Anterior cingulate cortex (tissue), 58 donors: ENCODE measurements around the gene TEPSIN.

Source experiments
- DNase-seq, 58 donors: peaks; one replicate each; lab custom pipeline; 2025; lab: John Stamatoyannopoulos, UW

TEPSIN gene

DNA sequence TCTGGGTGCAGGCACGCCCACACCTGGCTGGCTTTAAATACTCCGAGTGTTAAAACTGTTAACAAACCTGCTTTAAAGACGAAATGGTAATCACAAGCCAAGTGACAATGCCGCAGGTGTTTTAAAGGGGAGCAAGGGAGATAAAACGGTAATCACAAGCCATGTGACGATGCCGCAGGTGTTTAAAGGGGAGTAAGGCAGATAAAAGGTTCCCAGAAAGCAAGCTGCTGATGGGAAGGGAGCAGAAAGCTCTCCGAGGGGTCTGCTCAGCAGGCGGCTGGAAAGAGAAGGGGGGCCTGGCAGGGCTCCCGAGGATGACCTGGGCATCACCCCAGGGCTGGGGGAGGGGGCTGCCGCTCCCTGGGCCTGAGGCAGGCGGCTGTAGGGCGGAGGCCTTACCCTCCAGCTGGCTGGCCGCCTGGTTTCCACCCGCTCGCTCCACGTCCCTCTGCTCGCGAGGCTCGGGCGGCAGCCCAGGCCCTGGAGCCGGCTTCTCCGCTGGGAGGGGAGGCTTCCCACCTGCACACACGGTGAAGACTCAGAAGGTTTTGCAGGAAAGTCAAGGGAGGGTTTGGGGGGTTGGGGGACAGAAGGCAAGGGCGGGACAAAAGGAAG is 12.3 kb upstream of the TEPSIN start:
- DNase-seq, result no peak

DNA sequence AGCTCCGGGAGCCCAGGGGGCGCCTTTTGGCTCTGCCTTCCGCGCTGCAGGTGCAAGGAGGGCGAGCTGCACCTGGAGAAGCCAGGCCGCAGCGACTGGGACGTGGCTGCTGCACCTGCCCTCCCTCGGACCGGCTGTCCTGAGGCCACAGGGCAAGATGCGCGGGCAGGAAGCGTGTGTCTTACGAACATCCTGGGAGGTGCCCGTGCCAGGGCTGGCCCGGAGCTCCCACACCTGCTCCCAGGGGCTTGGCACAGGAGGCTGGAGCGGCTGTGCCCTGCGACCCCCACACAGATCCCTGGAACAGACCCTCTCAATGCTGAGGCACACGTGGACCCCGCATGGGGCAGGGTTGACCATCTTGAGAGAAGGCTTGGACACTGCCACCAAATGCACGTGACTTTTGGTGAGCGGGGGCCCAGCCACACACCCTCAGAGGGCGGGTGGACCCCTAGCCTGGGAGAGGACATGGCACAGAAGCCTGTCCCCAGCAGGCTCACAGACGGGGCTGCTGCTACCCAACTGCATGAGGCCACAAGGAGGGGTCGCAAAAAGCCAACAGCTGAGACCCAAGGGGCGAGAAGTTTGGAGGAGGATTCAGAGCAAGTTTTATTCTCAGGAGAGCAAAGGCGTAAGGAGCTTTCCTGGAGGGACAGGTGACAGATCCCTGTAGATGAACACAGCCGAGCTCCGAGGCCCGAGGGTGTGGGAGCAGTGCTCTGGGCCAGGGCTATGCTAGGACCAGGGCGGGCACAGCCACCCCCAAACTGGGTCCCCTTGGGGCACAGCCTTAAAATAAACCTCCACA is 11.6 kb upstream of the TEPSIN start:
- DNase-seq, result no peak

- DNase-seq, result no peak
Measured at GRCh38 chr17:81249223-81250040, 10.6 kb upstream of the TEPSIN start.

DNA sequence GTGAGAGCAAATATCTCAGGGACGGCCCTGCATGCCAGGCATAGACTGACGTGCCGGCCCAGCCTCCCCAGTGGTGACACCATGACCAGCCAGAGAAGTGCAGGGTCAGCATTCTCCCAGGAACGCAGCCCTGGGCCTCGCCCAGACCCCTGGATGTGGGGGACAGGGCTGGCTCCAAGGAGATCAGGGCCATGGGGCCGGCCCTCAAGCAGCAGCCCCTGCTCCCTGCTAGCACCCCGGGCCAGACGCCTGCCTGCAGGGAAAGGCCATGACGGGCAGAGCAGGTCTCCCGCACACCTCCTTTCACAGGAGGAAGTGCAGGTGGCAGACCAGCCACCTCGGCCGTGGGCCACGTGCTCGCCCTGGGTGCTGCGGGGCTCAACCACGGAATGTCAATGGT is 9.8 kb upstream of the TEPSIN start:
- no peak for DNase-seq

DNA sequence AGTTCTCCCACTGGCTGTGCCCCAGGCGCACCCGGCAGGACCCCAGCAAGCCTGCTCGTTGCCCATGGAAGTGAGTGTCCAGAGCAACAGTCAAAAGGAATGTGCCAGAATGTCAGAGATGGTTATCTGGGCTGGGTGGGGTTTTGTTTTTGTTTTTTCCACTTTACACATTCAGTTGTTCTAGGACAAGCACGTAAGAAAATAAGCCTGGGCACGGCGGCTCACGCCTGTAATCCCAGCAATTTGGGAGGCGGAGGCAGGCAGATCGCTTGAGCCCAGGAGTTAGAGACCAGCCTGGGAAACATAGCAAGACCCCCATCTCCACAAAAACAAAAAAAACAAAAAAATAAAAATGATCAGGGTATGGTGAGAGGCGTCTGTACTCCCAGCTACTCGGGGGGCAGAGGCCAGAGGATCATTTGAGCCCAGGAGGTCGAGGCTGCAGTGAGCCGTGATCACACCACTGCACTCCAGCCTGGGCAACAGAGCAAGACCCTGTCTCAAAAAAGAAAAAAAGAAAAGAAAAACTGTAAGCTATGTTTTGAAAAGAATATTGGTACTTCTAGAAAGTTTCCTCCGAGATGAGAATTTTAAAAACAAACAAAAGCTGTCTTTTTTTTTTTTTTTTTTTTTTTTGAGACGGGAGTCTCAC is 8.6 kb upstream of the TEPSIN start:
- no peak for DNase-seq

GRCh38 chr17:81246679-81247338 is 8.0 kb upstream of the TEPSIN start:
- no peak for DNase-seq

DNA sequence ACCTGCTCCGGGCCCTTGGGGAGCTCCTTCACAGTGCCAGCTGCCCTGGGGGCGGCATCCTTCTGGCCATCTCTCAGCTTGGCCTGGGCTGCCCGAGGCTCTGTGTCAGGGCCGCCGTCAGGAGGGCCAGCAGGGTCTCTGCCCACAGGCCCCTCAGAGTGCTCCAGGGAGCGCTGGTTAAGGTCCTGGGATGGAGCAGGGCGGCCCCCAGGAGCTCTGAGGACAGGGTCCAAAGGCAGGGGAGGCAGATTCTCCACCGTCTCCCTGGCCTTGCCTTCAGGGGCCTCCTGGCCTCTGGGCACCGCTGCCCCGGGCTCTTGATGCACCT is 7.5 kb upstream of the TEPSIN start:
- no peak for DNase-seq

GRCh38 chr17:81245665-81246342 is 6.9 kb upstream of the TEPSIN start:
- no peak for DNase-seq

DNA sequence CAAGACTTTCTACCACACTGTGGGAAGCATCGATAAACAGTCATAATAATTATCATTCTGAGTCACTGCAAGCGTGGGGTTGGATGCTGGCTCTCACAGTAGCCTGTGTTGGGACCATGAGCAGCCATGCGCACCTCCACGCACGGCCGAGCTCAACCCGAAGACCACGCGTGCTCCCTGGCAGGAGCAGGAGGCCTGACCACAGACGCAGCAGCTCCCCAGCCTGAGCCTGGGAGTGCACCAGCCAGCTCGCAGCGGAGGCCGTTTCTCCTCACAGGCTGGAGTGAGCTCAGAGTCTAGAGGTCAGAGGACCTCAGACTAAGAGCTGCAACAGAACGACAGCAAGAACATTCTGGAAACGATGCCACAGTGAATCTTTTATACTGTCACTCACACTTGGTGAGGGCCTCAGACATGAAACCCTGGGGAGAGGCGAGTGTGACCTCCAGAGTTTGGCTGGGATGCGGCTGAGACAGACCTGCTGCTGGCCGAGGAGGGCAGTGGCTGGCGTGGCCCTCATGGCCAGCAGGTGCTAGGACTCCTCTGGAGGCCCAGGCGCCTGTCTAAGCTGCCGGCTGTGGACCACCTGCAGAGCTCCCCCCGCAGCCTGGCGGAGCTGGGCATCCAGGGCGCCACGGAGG is 6.3 kb upstream of the TEPSIN start:
- no peak for DNase-seq

DNA sequence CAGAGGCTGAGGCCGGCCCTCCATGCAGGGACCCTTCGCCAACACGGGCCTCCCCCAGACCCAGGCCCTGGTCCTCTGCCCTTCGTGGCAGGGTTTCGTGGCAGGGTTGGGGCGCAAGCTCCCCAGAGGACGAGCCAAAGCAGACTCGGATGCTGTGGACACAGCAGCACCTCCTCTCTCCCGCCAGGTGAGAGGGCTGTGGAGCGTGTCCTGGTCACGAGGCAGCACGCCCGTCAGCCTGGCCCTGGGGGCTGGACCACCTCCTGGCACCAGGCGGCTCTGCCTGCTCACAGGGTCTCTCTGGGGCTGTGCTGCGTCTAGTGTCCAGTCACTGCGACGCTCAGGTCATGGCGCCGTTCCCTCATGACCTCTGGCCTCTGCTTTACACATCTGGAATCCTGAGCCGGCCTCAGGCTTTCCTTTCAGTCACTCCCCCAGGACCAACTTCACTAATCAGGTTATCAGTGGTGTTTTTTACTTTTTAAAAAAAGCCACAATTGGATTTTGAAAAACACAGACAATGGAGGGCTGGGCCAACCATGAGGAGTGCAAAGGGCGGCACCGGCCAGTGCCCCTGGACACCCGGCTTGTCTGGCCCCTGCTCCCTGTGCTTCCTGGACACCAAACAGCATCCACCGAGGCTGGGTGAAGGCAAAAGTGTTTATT is 5.6 kb upstream of the TEPSIN start:
- DNase-seq, result no peak

DNA sequence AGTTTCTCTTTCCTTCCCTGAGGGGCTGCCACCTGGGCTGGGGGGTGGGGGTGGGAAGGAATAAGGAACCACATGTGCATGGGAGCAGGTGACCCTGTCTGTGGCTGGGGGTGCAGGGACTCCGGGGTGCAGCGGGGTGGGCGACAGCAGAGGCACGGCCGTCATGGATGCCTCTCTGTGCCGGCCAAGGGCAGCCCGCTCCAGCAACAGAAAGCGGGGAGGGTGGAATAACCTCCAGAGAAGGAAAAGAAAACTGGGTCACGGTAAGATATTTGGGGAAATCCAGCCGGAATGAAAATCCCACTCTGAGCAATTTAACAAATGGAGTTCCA is 4.4 kb upstream of the TEPSIN start:
- no peak for DNase-seq

GRCh38 chr17:81242421-81243332 is 3.8 kb upstream of the TEPSIN start:
- DNase-seq, result no peak

DNA sequence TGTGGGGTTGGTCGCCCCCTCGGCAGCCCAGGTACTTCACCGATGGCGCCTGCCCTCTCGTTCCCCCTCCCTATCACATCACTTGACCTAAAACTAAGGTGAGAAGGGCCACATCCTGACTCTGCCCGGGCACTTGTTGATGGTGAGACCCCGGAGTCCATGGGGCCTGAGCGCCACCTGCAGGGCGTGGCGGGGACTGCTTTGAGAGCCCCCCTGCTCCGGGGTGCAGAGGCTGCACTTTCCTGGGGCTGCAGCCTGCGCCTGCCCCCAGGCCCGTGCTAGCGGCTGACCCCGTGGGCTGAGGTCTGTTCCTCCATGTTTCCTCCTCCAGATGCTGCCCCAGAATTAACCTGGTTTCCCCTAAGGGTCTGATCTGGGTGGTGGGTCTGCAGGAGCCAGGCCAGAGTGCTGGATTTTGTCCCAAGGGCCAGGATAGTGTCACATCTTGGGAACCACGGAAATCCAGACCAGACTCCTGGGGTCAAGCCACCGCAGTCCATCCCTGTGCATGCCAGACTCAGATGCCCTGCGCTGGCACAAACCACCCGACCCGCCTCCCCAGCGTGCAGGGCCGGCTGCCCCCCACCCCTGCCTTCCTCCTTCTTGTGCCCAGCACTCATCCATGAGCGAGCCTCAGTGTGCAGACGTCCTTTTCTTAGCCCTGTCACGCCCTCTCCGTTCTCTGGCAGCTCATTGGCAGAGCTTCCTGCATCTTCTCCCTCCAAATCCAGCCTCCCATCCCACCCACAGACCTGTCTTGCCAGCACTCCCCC is 3.0 kb upstream of the TEPSIN start:
- peak in 33 of 58 donors; percentile 9 to 59 (median 29) for DNase-seq

DNA sequence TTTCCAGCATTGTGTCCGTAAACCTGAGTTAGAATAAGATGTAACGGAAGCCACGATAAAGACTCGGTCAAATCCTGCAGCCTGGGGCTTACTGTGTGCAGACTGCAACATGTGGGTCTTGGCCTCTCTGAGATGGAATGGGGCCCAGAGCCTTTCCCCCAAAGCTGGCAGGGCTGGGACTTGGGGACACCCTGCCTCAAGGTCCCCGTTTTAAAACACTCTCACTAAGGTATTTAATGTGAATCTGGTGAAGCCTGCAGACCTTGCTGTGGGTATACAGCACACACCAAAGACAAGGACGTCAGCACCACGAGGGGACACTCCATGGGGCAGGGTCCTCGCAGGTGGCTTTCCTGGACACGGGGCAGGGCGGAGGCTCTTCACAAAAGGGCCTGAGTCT is 2.3 kb upstream of the TEPSIN start:
- no peak for DNase-seq

GRCh38 chr17:81240761-81241160 is 1.9 kb upstream of the TEPSIN start:
- DNase-seq, result no peak

GRCh38 chr17:81239714-81240555 is 1.1 kb upstream of the TEPSIN start:
- peak in 2 of 58 donors; percentile 12 to 36 for DNase-seq
